Astrocyte (in vitro differentiated cells and primary cell): ENCODE data around the gene NR2F2. TPM values are rescaled to one million over a fixed set of nuclear protein-coding genes. Genes with fewer than 3 reads are reported as not detected.

Source experiments
- DNase-seq: peaks from one replicate; pipeline ENCODE4 v3.0.0-alpha.2; 2010; ENCODE audit warnings: low read depth
- FAIRE-seq: peaks from 2 replicates; lab custom pipeline; 2011; peaks lifted over from hg19 to GRCh38; lab: Jason Lieb, UNC
- H2AFZ ChIP-seq: 2 replicates; pipeline ENCODE4 v1.6.0; 2012; ENCODE audit warnings: low read depth, low read length, inconsistent platforms
- H3K27ac ChIP-seq: 2 replicates; pipeline ENCODE4 v1.5.1; 2011; ENCODE audit warnings: low read depth, low read length, inconsistent platforms
- H3K27me3 ChIP-seq: 2 replicates; pipeline ENCODE4 v1.6.0; 2011; ENCODE audit warnings: low read length, inconsistent platforms; ENCODE audit not compliant: insufficient read depth
- H3K36me3 ChIP-seq: 2 replicates; pipeline ENCODE4 v1.5.1; 2011; ENCODE audit warnings: low read length, inconsistent platforms; ENCODE audit not compliant: insufficient read depth
- H3K4me1 ChIP-seq: 2 replicates; pipeline ENCODE4 v1.5.1; 2011; ENCODE audit warnings: low read length, inconsistent platforms; ENCODE audit not compliant: insufficient read depth
- H3K4me2 ChIP-seq: 2 replicates; pipeline ENCODE4 v1.6.0; 2012; ENCODE audit warnings: low read length, inconsistent platforms
- H3K4me3 ChIP-seq: 2 replicates; pipeline ENCODE4 v1.5.1; 2011; ENCODE audit warnings: low read depth, mild to moderate bottlenecking, low read length, inconsistent platforms; ENCODE audit not compliant: insufficient read depth
- H3K79me2 ChIP-seq: 2 replicates; pipeline ENCODE4 v1.6.0; 2012; ENCODE audit warnings: mild to moderate bottlenecking, low read length, inconsistent platforms; ENCODE audit not compliant: insufficient read depth
- H3K9ac ChIP-seq: 2 replicates; pipeline ENCODE4 v1.6.0; 2012; ENCODE audit warnings: mild to moderate bottlenecking, low read length, inconsistent platforms
- H3K9me3 ChIP-seq: 2 replicates; pipeline ENCODE4 v1.5.1; 2012; ENCODE audit warnings: low read depth, mild to moderate bottlenecking, low read length, inconsistent platforms; ENCODE audit not compliant: insufficient read depth
- H4K20me1 ChIP-seq: 2 replicates; pipeline ENCODE4 v1.6.0; 2012; ENCODE audit warnings: low read length, inconsistent platforms; ENCODE audit not compliant: insufficient read depth
- H3K27ac Mint-ChIP-seq: one replicate; pipeline ENCODE4 v1.8.0; 2021; ENCODE audit warnings: mild to moderate bottlenecking, mixed read lengths; ENCODE audit not compliant: unreplicated experiment
- H3K27me3 Mint-ChIP-seq: one replicate; pipeline ENCODE4 v1.8.0; 2021; ENCODE audit warnings: low read depth, mixed read lengths; ENCODE audit not compliant: unreplicated experiment
- H3K36me3 Mint-ChIP-seq: one replicate; pipeline ENCODE4 v1.8.0; 2021; ENCODE audit warnings: low read depth, mixed read lengths; ENCODE audit not compliant: unreplicated experiment
- H3K4me1 Mint-ChIP-seq: one replicate; pipeline ENCODE4 v1.8.0; 2021; ENCODE audit warnings: low read depth, mixed read lengths; ENCODE audit not compliant: unreplicated experiment
- H3K4me3 Mint-ChIP-seq: one replicate; pipeline ENCODE4 v1.8.0; 2021; ENCODE audit warnings: mild to moderate bottlenecking, moderate library complexity, mixed read lengths; ENCODE audit not compliant: unreplicated experiment
- H3K9me3 Mint-ChIP-seq: one replicate; pipeline ENCODE4 v1.8.0; 2021; ENCODE audit warnings: mild to moderate bottlenecking, mixed read lengths; ENCODE audit not compliant: unreplicated experiment
- EZH2 ChIP-seq: IDR thresholded peaks from 2 replicates; pipeline ENCODE4 v1.6.1; 2012; ENCODE audit warnings: mild to moderate bottlenecking, low read length, inconsistent platforms; ENCODE audit not compliant: insufficient read depth
- total RNA-seq: library from RNA; stranded (reverse); gene quantifications from 2 replicates; pipeline ENCODE4 v1.2.1, GENCODE V29; 2021
- TF ChIP-seq, protein P1 (sequence below): IDR thresholded peaks from 2 replicates; pipeline ENCODE4 v1.5.1; 2011; ENCODE audit warnings: low read depth, mild to moderate bottlenecking, inconsistent platforms, low read length, moderate library complexity; ENCODE audit not compliant: insufficient read depth

Gene NR2F2
- total RNA-seq, 1 donor from 2014 or later, result 75.8 TPM

DNA sequence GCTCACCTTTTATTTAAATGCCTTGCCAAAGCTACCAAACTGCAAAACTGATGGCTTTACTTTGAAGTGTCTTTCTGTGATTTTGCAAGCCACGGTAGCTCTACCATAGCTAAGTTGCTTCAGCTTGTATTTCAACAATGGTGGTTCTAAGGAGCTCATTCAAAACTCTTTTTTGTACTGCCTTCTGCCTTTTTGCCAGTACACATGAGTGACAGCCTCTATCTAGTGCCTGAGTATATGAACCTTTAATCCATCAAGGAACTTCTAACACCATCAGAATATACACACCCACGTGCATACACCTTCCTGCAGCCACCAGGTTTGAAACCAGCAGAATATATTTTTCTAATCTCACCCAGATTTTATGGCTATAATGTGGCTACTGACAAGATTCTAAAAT lies 10.4 kb upstream of the NR2F2 start:
- H3K4me3 ChIP-seq, result no peak overlapping the region
- peak overlapping the region; percentile 26 for H3K4me2 ChIP-seq
- Mint-ChIP-seq H3K27ac (no peak overlapping the region), H3K36me3 (peaks cover 4% of the 10 kb centered on the region), H3K27me3 (peaks cover 61% of the 10 kb centered on the region), H3K4me1 (peaks cover 6% of the 10 kb centered on the region), H3K9me3 (peaks cover 2% of the 10 kb centered on the region), H3K4me3 (no peak overlapping the region)
- no peaks in the 10 kb centered on the region for H4K20me1 ChIP-seq
- FAIRE-seq, result no peak
- H3K27me3 ChIP-seq, result no peaks in the 10 kb centered on the region
- H3K36me3 ChIP-seq, result peaks cover 2% of the 10 kb centered on the region
- no peaks in the 10 kb centered on the region for H3K9me3 ChIP-seq
- peak; percentile 5 for DNase-seq
- peaks cover 77% of the 10 kb centered on the region for H3K79me2 ChIP-seq
- peaks cover 41% of the 10 kb centered on the region for H3K4me1 ChIP-seq
- no peak overlapping the region for H3K9ac ChIP-seq
- H3K27ac ChIP-seq, result peak overlapping the region; percentile 1
- H2AFZ ChIP-seq, result no peak overlapping the region
- no peak for TF ChIP-seq EZH2
- TF ChIP-seq, protein P1, sequence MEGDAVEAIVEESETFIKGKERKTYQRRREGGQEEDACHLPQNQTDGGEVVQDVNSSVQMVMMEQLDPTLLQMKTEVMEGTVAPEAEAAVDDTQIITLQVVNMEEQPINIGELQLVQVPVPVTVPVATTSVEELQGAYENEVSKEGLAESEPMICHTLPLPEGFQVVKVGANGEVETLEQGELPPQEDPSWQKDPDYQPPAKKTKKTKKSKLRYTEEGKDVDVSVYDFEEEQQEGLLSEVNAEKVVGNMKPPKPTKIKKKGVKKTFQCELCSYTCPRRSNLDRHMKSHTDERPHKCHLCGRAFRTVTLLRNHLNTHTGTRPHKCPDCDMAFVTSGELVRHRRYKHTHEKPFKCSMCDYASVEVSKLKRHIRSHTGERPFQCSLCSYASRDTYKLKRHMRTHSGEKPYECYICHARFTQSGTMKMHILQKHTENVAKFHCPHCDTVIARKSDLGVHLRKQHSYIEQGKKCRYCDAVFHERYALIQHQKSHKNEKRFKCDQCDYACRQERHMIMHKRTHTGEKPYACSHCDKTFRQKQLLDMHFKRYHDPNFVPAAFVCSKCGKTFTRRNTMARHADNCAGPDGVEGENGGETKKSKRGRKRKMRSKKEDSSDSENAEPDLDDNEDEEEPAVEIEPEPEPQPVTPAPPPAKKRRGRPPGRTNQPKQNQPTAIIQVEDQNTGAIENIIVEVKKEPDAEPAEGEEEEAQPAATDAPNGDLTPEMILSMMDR, result no peak

DNA sequence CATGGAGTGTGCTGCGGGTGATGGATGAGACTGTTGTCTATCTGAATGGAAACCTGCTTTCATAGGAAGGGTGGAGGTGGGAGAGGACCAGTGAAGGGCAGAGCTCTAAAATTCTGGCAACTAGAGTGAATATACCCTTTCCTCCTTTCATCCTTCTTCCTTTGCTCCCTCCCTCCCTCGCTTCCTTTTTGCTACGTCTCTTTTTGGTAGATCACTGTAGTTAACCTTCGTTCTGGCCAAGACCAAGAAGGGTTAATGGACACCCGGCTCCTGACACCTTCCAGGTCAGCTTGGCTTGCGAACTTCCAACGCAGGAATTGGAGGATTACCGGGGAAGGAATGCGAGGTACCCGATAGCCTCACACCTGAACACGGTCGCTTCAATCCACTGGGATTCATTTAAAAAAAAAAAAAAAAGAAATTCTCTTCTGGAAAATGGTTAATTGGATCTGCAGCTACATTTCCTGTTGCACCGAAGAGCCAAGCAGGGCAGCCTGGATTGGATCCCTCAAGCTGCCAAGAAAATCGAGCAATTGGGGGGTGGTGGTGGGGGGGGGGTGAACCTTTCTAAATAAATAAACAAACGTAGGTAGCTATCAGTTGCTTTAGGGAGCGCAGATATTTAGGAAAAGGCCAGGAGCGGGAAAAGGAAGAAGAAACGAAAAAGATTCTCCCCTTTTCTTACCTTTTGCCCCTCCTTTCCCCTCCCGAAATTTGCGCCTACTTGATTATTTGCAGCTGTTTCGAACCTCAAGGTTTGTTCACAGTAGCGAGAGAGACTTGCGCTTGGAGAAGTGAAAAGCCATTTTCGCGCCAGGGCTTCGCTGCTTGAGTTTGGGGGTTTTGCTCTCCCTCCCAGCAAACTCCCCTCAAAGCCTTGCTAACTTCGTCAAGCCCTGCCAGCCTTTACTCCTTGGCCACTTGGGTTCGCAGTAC lies 9.5 kb upstream of the NR2F2 start:
- FAIRE-seq, result no peak
- Histone ChIP-seq H3K27ac (peak overlapping the region; percentile 85), H3K4me2 (peak overlapping the region; percentile 85), H3K36me3 (peaks cover 2% of the 10 kb centered on the region), H3K4me3 (peak overlapping the region; percentile 46), H3K79me2 (peaks cover 84% of the 10 kb centered on the region), H3K27me3 (no peaks in the 10 kb centered on the region), H3K9me3 (no peaks in the 10 kb centered on the region), H3K9ac (peak overlapping the region; percentile 91), H2AFZ (peak overlapping the region; percentile 36), H3K4me1 (peaks cover 41% of the 10 kb centered on the region), H4K20me1 (no peaks in the 10 kb centered on the region)
- Mint-ChIP-seq H3K9me3 (peaks cover 2% of the 10 kb centered on the region), H3K4me3 (no peak overlapping the region), H3K36me3 (peaks cover 4% of the 10 kb centered on the region), H3K27ac (peak overlapping the region; percentile 8), H3K27me3 (peaks cover 56% of the 10 kb centered on the region), H3K4me1 (peaks cover 6% of the 10 kb centered on the region)
- peak; percentile 44 for DNase-seq
- TF ChIP-seq EZH2, result no peak
- TF ChIP-seq, protein P1, result no peak
